HepG2 (cell line): Measurements from ENCODE around the gene CCND1. TPM values are rescaled to one million over a fixed set of nuclear protein-coding genes. Genes with fewer than 3 reads are reported as not detected.
A peak's percentile ranks its signal among the peaks of the same experiment; 100 is the strongest.

Source experiments
- ATAC-seq: fragments of 200-7000 bp; cut with Tn5 transposase; 3 replicates; pipeline ENCODE4 v1.9.1; 2020; ENCODE audit warnings: mild to moderate bottlenecking, moderate library complexity
- BruUV-seq: library from RNA; stranded (reverse); fragments of 400-500 nt; replicated peaks from 2 replicates; lab custom pipeline; 2021; lab: Mats Ljungman, UMichigan
- CTCF ChIA-PET: fragments of 300-600 bp; formaldehyde crosslinking; extraction: SDS; loops from one replicate; lab custom pipeline; 2021; ENCODE audit warnings: low total read pairs, inconsistent platforms, low intra/inter-chr PET ratio; lab: Yijun Ruan, JAX
- POLR2A ChIA-PET: fragments of 350-600 bp; sonication (Branson Sonifier 250); formaldehyde crosslinking; loops from one replicate; lab custom pipeline; 2020; ENCODE audit warnings: antibody characterized with exemption, inconsistent platforms; lab: Yijun Ruan, JAX
- DNase-seq: peaks from one replicate; pipeline ENCODE4 v3.0.0-alpha.2; 2015; ENCODE audit warnings: low spot score
- FAIRE-seq: peaks from 3 replicates; lab custom pipeline; 2011; peaks lifted over from hg19 to GRCh38; lab: Jason Lieb, UNC
- H2AFZ ChIP-seq: one replicate; pipeline ENCODE4 v1.6.1; 2011; ENCODE audit warnings: low read length, inconsistent platforms
- H3K27ac ChIP-seq: fragments of 300-600 bp; 3 replicates; pipeline ENCODE4 v1.8.0; 2011; ENCODE audit warnings: mixed run types, mild to moderate bottlenecking, mixed read lengths, low read length, inconsistent platforms; ENCODE audit not compliant: insufficient read depth; ENCODE audit errors: extremely low read length
- H3K27me3 ChIP-seq, 2 experiments: fragments of 200-600 bp in 1 of 2; 2 replicates in 1 of 2; 3 replicates in 1 of 2; pipeline versions ENCODE4 v1.6.0 to v1.8.0; 2011; ENCODE audit warnings: low read length in 2 of 2, mild to moderate bottlenecking in 2 of 2, moderate library complexity in 2 of 2, inconsistent platforms in 1 of 2; ENCODE audit not compliant: insufficient read depth in 2 of 2, control insufficient read depth in 1 of 2
- H3K36me3 ChIP-seq, 2 experiments: fragments of 200-600 bp in 1 of 2; replicated peaks in 1 of 2; 2 replicates in 1 of 2; 3 replicates in 1 of 2; pipeline versions ENCODE4 v1.5.1 to v1.8.0; 2011; ENCODE audit warnings: low read length in 2 of 2, inconsistent platforms in 1 of 2; ENCODE audit not compliant: insufficient read depth in 2 of 2, control insufficient read depth in 1 of 2
- H3K4me1 ChIP-seq: 2 replicates; pipeline ENCODE4 v1.5.1; 2012; ENCODE audit warnings: low read length, inconsistent platforms; ENCODE audit not compliant: insufficient read depth
- H3K4me2 ChIP-seq: 2 replicates; pipeline ENCODE4 v1.6.0; 2011; ENCODE audit warnings: low read depth, low read length, inconsistent platforms
- H3K4me3 ChIP-seq, 3 experiments: fragments of 200-600 bp in 1 of 3; sonication (generic), shearing (Covaris generic) in 1 of 3; replicated peaks in 1 of 3; 2 replicates each; pipeline ENCODE4 v1.5.1; 2011 to 2016; ENCODE audit warnings: low read length in 3 of 3, inconsistent platforms in 2 of 3, low read depth in 2 of 3, mild to moderate bottlenecking in 2 of 3, control low read depth in 1 of 3, mixed read lengths in 1 of 3; ENCODE audit not compliant: insufficient read depth in 1 of 3
- H3K79me2 ChIP-seq: one replicate; pipeline ENCODE4 v1.6.1; 2011; ENCODE audit warnings: low read length, inconsistent platforms; ENCODE audit not compliant: insufficient read depth
- H3K9ac ChIP-seq: 2 replicates; pipeline ENCODE4 v1.6.0; 2011; ENCODE audit warnings: mild to moderate bottlenecking, low read depth, low read length, inconsistent platforms; ENCODE audit not compliant: insufficient read depth
- H3K9me3 ChIP-seq: 2 replicates; pipeline ENCODE4 v1.5.1; 2012; ENCODE audit warnings: mild to moderate bottlenecking, low read length
- H4K20me1 ChIP-seq: 2 replicates; pipeline ENCODE4 v1.6.0; 2011; ENCODE audit warnings: inconsistent platforms, mild to moderate bottlenecking, low read length, moderate library complexity; ENCODE audit not compliant: insufficient read depth
- AGO2 ChIP-seq: fragments of 200-400 bp; formaldehyde crosslinking; optimal IDR thresholded peaks from 2 replicates; pipeline ENCODE3; 2017; ENCODE audit warnings: mild to moderate bottlenecking, low read depth, low read length, moderate library complexity
- CENPBD1 ChIP-seq: sonication (generic); formaldehyde crosslinking; IDR thresholded peaks from 2 replicates; pipeline ENCODE4 v1.8.0; 2022; ENCODE audit warnings: missing genetic modification reagents, low read depth, mild to moderate bottlenecking, borderline replicate concordance
- JUND ChIP-seq: sonication (generic); formaldehyde crosslinking; IDR thresholded peaks from 2 replicates; pipeline ENCODE4 v1.8.0; 2022; ENCODE audit warnings: mild to moderate bottlenecking, missing genetic modification reagents
- MTF2 ChIP-seq: sonication (generic); formaldehyde crosslinking; IDR thresholded peaks from 2 replicates; pipeline ENCODE4 v1.5.0; 2020; ENCODE audit warnings: missing genetic modification reagents, borderline replicate concordance
- MXI1 ChIP-seq: IDR thresholded peaks from 3 replicates; pipeline ENCODE4 v1.6.1; 2012; ENCODE audit warnings: low read depth, low read length, inconsistent platforms, borderline replicate concordance
- NONO ChIP-seq, 2 experiments: fragments of 450-650 bp in 1 of 2; sonication (generic) in 1 of 2; formaldehyde crosslinking in 1 of 2; IDR thresholded peaks in 1 of 2; conservative IDR thresholded peaks in 1 of 2; 2 replicates each; pipeline versions ENCODE4 v1.6.1 to v1.8.0; 2017 to 2022; ENCODE audit warnings: mild to moderate bottlenecking in 1 of 2, missing genetic modification reagents in 1 of 2, moderate library complexity in 1 of 2
- RBFOX2 ChIP-seq: fragments of 200-400 bp; formaldehyde crosslinking; IDR thresholded peaks from 2 replicates; pipeline ENCODE4 v1.6.1; 2017; ENCODE audit warnings: low read depth, mild to moderate bottlenecking, low read length
- SIN3B ChIP-seq: fragments of 150-350 bp; IDR thresholded peaks from 2 replicates; pipeline ENCODE4 v1.6.1; 2014; ENCODE audit warnings: low read length
- SP1 ChIP-seq, 2 experiments: fragments of 450-650 bp in 1 of 2; sonication (generic) in 1 of 2; formaldehyde crosslinking in 1 of 2; IDR thresholded peaks; 2 replicates each; pipeline versions ENCODE4 v1.4.0 to v1.6.1; 2016 to 2020; ENCODE audit warnings: missing genetic modification reagents in 1 of 2
- ZNF337 ChIP-seq: sonication (generic); formaldehyde crosslinking; IDR thresholded peaks from 2 replicates; pipeline ENCODE4 v1.5.1; 2020; ENCODE audit warnings: missing genetic modification reagents, low read depth, mild to moderate bottlenecking, borderline replicate concordance
- ZNF501 ChIP-seq: sonication (generic); formaldehyde crosslinking; IDR thresholded peaks from 2 replicates; pipeline ENCODE4 v1.5.1; 2020; ENCODE audit warnings: mild to moderate bottlenecking, moderate library complexity, missing genetic modification reagents
- ZNF770 ChIP-seq: sonication (generic); formaldehyde crosslinking; IDR thresholded peaks from 2 replicates; pipeline ENCODE4 v1.5.0; 2020; ENCODE audit warnings: mild to moderate bottlenecking, missing genetic modification reagents
- WGBS: methylation state at CpG from one replicate; pipeline ENCODE4 v1.1.6; 2017; ENCODE audit warnings: low lambda C conversion rate; 5-methylcytosine and 5-hydroxymethylcytosine counted together
- in situ Hi-C: cut with HindIII; loops from 2 replicates; pipeline ENCODE4 v1.10.0; 2017; ENCODE audit warnings: low pct_unique_long_range_greater_than_20kb; ENCODE audit not compliant: extremely low pct_ligation_motif_present
- intact Hi-C: fragments of 100-400 bp; cut with micrococcal nuclease; formaldehyde crosslinking; loops from one replicate; pipeline ENCODE4 v1.10.0; 2022; ENCODE audit not compliant: unreplicated experiment
- polyA plus RNA-seq, 8 experiments: library from polyadenylated mRNA; depleted of rRNA in 3 of 8; stranded (reverse) in 7 of 8; unstranded in 1 of 8; fragments of >200 nt; fragmentation: Illumina TruSeq in 4 of 8; extraction: Trizol in 4 of 8; gene quantifications; 2 replicates each; pipeline versions ENCODE4 v1.2.1 to v1.2.3, GENCODE V29; 2011 to 2016; ENCODE audit warnings: low read depth in 4 of 8, missing spikeins in 1 of 8, mixed read lengths in 1 of 8; ENCODE audit not compliant: insufficient read depth in 1 of 8
- total RNA-seq, 5 experiments: library from RNA; depleted of rRNA; stranded (reverse); fragments of >200 nt; fragmentation: Illumina TruSeq; extraction: Trizol; gene quantifications; 2 replicates each; pipeline ENCODE4 v1.2.3, GENCODE V29; 2016; ENCODE audit warnings: low read depth in 1 of 5

Gene CCND1
- total and polyA plus RNA-seq, 2 of the 13 experiments (the other 11 are each of a cell fraction or from before 2014, with no cell fraction given) = 107 to 136 TPM

DNA sequence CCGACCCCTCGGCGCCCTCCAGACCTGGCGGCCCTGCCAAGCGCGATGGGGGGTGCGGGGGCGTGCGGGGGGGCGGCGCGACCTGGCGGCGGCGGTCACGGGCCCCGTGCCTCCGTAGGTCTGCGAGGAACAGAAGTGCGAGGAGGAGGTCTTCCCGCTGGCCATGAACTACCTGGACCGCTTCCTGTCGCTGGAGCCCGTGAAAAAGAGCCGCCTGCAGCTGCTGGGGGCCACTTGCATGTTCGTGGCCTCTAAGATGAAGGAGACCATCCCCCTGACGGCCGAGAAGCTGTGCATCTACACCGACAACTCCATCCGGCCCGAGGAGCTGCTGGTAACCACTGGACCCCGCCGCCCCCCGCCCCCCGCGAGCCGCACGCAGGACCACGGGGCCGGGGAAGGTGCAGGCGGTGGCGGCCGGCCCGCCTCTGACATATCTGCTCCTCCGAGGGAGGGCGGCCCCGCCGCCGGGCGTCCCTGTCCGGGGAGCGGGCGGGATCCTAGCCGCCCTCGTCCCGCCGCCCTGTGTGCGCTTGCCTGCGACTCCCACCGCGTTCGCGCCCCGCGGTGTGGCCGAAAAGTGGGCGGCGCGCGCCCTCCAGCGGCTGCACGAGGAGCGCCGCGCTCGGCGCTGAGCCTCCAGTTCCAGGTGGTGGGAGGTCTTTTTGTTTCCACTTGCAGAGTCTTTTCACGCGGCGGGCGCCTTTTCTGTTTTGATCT lies 2.1 kb downstream of the CCND1 start (continued):
- TF ChIP-seq MXI1 (peak; percentile 39; the same call in 1 of the 3 replicates), ZNF770 (CRISPR knock-in tag) (peak; percentile 73; the same call in 1 of the 2 replicates)

DNA sequence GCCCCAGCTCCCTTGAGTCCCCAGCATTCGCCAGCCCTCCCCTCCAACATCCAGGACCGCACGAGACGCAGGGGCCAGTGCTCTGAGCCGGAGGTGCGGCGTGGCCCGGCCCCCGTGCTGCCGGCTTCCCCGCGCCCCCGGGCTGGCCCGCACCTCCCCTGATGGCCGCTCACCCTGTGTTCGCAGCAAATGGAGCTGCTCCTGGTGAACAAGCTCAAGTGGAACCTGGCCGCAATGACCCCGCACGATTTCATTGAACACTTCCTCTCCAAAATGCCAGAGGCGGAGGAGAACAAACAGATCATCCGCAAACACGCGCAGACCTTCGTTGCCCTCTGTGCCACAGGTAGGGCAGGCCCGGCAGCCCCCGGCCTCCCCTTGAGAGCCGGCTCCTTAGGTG lies 2.7 kb downstream of the CCND1 start:
- DNase-seq = no peak
- Histone ChIP-seq H4K20me1 (peaks cover 37% of the 10 kb centered on the region), H3K4me2 (peak overlapping the region; percentile 72), H3K79me2 (peaks cover 40% of the 10 kb centered on the region), H3K9ac (peak overlapping the region; percentile 95), H3K36me3 (peaks cover 23 to 43% of the 10 kb centered on the region in 2 experiments), H2AFZ (no peak overlapping the region), H3K4me3 (peak overlapping the region; percentile 86 to 99 (median 94); a peak in 5 of 6 replicates), H3K4me1 (peaks cover 27% of the 10 kb centered on the region), H3K9me3 (no peaks in the 10 kb centered on the region), H3K27ac (peak overlapping the region; percentile 87), H3K27me3 (peaks cover 0 to 5% of the 10 kb centered on the region in 2 experiments; a peak in 1 of 5 replicates)
- in situ Hi-C loops (loop anchor here (5.0 to 25.0 kb wide), 3 partner anchors 206 to 351 kb away; partner anchors contain the start of gene MYEOV), intact Hi-C loops (loop anchor here (1.0 to 10.0 kb wide), 5 partner anchors 27 to 539 kb away; no protein-coding TSS in a partner anchor)
- CTCF ChIA-PET = interaction anchor here (1.0 to 4.1 kb wide), 6 partner anchors 27 to 542 kb away, joined by 3 to 26 read pairs (median 9); no protein-coding TSS in a partner anchor
- FAIRE-seq = no peak
- BruUV-seq = no TSS peak
- POLR2A ChIA-PET = interaction anchor here (0.9 to 5.5 kb wide), 11 partner anchors 12 to 512 kb away, joined by 3 to 40 read pairs (median 7); partner anchors contain the start of genes LTO1 and MYEOV
- ATAC-seq = no peak
- 47% methylated on average over 12 of the region's 27 CpGs for WGBS
- no peak for TF ChIP-seq NONO (IDR thresholded peaks at IDR 0.05)
- TF ChIP-seq NONO (CRISPR knock-in tag; conservative IDR thresholded peaks at IDR 0.05) = 0 out of 2 replicates have a peak, but pooled peaks have one; percentile 3
- TF ChIP-seq CENPBD1 (CRISPR knock-in tag) = no peak
- TF ChIP-seq ZNF337 = no peak
- peak; percentile 50 for TF ChIP-seq RBFOX2
- no peak for TF ChIP-seq JUND (CRISPR knock-in tag)
- TF ChIP-seq SIN3B = 0 out of 2 replicates have a peak, but pooled peaks have one; percentile 6
- 0 out of 2 replicates have a peak, but pooled peaks have one; percentile 77 for TF ChIP-seq MTF2 (CRISPR knock-in tag)
- no peak for TF ChIP-seq SP1 (IDR thresholded peaks at IDR 0.05)
- TF ChIP-seq SP1 (CRISPR knock-in tag; IDR thresholded peaks at IDR 0.05) = 0 out of 2 replicates have a peak, but pooled peaks have one; percentile 4
- TF ChIP-seq ZNF501 (CRISPR knock-in tag) = 0 out of 2 replicates have a peak, but pooled peaks have one; percentile 3
- TF ChIP-seq AGO2 = peak; percentile 16
